ENCODE data around the gene TSHZ2. TPM values are rescaled to one million over a fixed set of nuclear protein-coding genes. Genes with fewer than 3 reads are reported as not detected.
"Not testable (repeated sequence)": the region's sequence is repeated elsewhere in the genome, so short reads cannot be mapped to it uniquely, and the experiment has no call there.

TSHZ2 gene
- total RNA-seq, 4 donors from 2014 or later, result 1.0 to 3.5 (median 2.8) TPM

DNA sequence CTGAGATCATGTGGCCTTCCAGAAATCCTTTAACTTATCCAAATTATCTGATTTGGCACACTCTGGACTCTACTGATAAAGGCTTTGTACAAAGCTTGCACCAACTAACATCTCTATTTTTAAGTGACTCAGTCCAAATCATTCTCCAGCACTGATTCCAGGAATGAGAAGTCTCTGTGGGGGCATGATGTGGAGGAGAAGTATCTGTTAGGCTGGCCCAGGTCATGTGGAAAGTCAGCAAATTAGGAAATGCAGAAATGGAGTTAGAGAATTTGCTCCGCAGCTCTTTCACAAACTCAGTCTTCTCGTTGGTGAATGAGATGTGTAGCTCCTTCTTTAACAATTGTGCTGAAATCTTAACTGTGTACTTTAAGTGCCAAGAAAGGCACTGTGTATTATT, 455.8 kb downstream of the TSHZ2 start:
- Histone ChIP-seq H3K4me3 (no peak overlapping the region), H3K27ac (no peak overlapping the region), H3K4me1 (no peaks in the 10 kb centered on the region), H3K36me3 (no peaks in the 10 kb centered on the region), H3K27me3 (no peaks in the 10 kb centered on the region), H3K9me3 (no peaks in the 10 kb centered on the region)
- in situ Hi-C loops (cut with MboI; ENCODE audit: low sequenced_read_pairs in 4 of 4) (no loop called here), intact Hi-C loops (cut with DNase I; ENCODE audit: low total_unique reads) (no loop called here)
- ATAC-seq (no peak), DNase-seq (no peak)
- TF ChIP-seq POLR2A (IDR thresholded peaks at IDR 0.05), result no peak
- TF ChIP-seq CTCF (IDR thresholded peaks at IDR 0.05 in 4 of 5, conservative IDR thresholded peaks at IDR 0.05 in 1 of 5), result no peak

DNA sequence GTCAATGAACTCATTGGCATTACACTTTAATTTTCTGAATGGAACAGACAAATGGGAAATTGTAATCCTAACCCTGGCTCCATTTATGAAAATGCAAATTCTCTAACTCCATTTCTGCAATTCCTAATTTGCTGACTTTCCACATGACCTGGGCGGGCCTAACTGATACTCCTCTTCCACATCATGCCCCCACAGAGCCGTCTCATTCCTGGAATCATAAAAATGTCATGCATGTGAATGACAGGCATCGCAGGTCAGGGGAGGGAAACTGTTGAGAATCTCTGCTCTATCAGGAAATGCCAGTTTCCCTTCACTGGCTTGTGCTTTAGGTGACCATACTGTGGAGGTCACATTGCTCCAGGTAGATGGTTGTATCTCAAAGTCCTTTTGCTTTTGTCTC, 456.4 kb downstream of the TSHZ2 start:
- H3K4me3 ChIP-seq, result no peak overlapping the region
- ATAC-seq (no peak), DNase-seq (no peak)
- intact Hi-C loops (cut with DNase I; ENCODE audit: low total_unique reads) (no loop called here), in situ Hi-C loops (cut with MboI; ENCODE audit: low sequenced_read_pairs in 4 of 4) (no loop called here)
- H3K4me1 ChIP-seq, result no peaks in the 10 kb centered on the region
- no peaks in the 10 kb centered on the region for H3K9me3 ChIP-seq
- TF ChIP-seq CTCF (IDR thresholded peaks at IDR 0.05 in 4 of 5, conservative IDR thresholded peaks at IDR 0.05 in 1 of 5), result no peak
- no peak for TF ChIP-seq POLR2A (IDR thresholded peaks at IDR 0.05)
- no peak overlapping the region for H3K27ac ChIP-seq
- H3K27me3 ChIP-seq, result no peaks in the 10 kb centered on the region
- H3K36me3 ChIP-seq, result no peaks in the 10 kb centered on the region

DNA sequence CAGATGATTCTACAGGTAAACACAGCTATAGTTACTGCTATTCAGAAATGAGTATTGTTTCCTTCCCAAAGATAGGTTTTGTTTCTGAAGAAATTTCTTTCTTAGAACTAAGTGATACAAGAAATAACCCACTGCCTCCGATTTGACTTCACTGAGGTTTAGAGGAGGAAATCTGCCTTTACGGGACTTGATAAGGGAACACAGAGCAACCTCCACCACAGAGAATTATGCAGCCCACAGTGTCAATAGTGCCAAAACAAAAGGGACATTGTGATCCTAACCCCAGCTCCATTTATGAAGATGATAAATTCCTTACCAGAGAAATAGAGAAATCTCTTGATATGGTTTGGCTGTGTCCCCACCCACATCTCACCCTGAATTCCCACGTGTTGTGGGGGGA, 456.8 kb downstream of the TSHZ2 start:
- Histone ChIP-seq H3K27ac (no peak overlapping the region), H3K9me3 (no peaks in the 10 kb centered on the region), H3K4me1 (no peaks in the 10 kb centered on the region), H3K4me3 (no peak overlapping the region), H3K27me3 (no peaks in the 10 kb centered on the region), H3K36me3 (no peaks in the 10 kb centered on the region)
- in situ Hi-C loops (cut with MboI; ENCODE audit: low sequenced_read_pairs in 4 of 4), result no loop called here
- intact Hi-C loops (cut with DNase I; ENCODE audit: low total_unique reads), result no loop called here
- ATAC-seq (no peak), DNase-seq (no peak)
- no peak for TF ChIP-seq CTCF (IDR thresholded peaks at IDR 0.05 in 4 of 5, conservative IDR thresholded peaks at IDR 0.05 in 1 of 5)
- no peak for TF ChIP-seq POLR2A (IDR thresholded peaks at IDR 0.05)

DNA sequence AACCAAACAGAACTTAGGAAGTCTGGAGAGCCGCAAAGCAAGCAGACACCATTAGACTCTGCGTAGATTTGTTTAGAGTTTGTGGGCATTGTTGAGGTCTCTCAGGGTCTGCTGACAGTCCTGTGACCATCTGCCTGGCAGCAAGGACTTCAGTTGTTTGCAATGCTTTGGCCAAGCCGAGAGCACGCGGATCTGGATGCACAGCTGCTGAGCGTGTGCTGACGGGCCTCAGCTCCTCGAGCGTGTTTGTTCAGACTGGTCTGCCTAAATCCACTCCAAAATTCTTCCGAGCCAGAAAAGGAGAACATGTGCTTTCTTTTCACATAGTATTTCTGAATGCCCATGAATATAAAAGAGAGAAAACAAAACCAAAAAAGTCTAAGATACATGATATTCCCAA, 462.5 kb downstream of the TSHZ2 start:
- no peak for DNase-seq
- ATAC-seq, result no peak
- H3K27me3 ChIP-seq, result no peaks in the 10 kb centered on the region

GRCh38 chr20:53436927-53437326, 464.8 kb downstream of the TSHZ2 start:
- DNase-seq; H3K4me3 ChIP-seq; intact Hi-C loops (cut with DNase I; ENCODE audit: low total_unique reads); H3K9me3 ChIP-seq; in situ Hi-C loops (cut with MboI; ENCODE audit: low sequenced_read_pairs in 4 of 4); H3K36me3 ChIP-seq; H3K27ac ChIP-seq; H3K27me3 ChIP-seq; H3K4me1 ChIP-seq; ATAC-seq: not testable (repeated sequence)

More for the DNA sequence above, 462.5 kb downstream of the TSHZ2 start:
- TF ChIP-seq CTCF (IDR thresholded peaks at IDR 0.05 in 4 of 5, conservative IDR thresholded peaks at IDR 0.05 in 1 of 5) (no peak), POLR2A (IDR thresholded peaks at IDR 0.05) (no peak)
- no peaks in the 10 kb centered on the region for H3K9me3 ChIP-seq
- H3K4me3 ChIP-seq, result no peak overlapping the region
- in situ Hi-C loops (cut with MboI; ENCODE audit: low sequenced_read_pairs in 4 of 4) (no loop called here), intact Hi-C loops (cut with DNase I; ENCODE audit: low total_unique reads) (no loop called here)
- no peaks in the 10 kb centered on the region for H3K4me1 ChIP-seq
- no peaks in the 10 kb centered on the region for H3K36me3 ChIP-seq
- no peak overlapping the region for H3K27ac ChIP-seq
